HCT116 (cell line): ENCODE measurements around the gene CDH22. TPM values are rescaled to one million over a fixed set of nuclear protein-coding genes. Genes with fewer than 3 reads are reported as not detected.

Experiments
- ATAC-seq: fragments of 200-7000 bp; cut with Tn5 transposase; 2 replicates; pipeline ENCODE4 v1.9.1; 2020; ENCODE audit warnings: mild to moderate bottlenecking, moderate library complexity
- BruUV-seq: library from RNA; stranded (reverse); fragments of 400-500 nt; replicated peaks from 2 replicates; lab custom pipeline; 2021; lab: Mats Ljungman, UMichigan
- CTCF ChIA-PET: fragments of 300-600 bp; sonication (Branson Sonifier 250); formaldehyde crosslinking; loops from one replicate; lab custom pipeline; 2021; ENCODE audit warnings: antibody characterized with exemption; lab: Charles Lee
- POLR2A ChIA-PET: fragments of 300-600, 350-600 bp; sonication (Branson Sonifier 250); formaldehyde crosslinking; loops from one replicate; lab custom pipeline; 2021; ENCODE audit warnings: antibody characterized with exemption; lab: Charles Lee
- RAD21 ChIA-PET, 2 experiments: fragments of 300-600 bp; sonication (Branson Sonifier 250); formaldehyde crosslinking; loops; one replicate each; lab custom pipeline; 2023; ENCODE audit warnings: low total read pairs in 2 of 2; ENCODE audit not compliant: uncharacterized antibody in 2 of 2, unreplicated experiment in 2 of 2, low non-redundant PET in 1 of 2; lab: Charles Lee
- DNase-seq: peaks from one replicate; pipeline ENCODE4 v3.0.0-alpha.2; 2010; ENCODE audit warnings: low read depth, low spot score
- H2AFZ ChIP-seq: fragments of 200-600 bp; shearing (Covaris generic), sonication (generic); 2 replicates; pipeline ENCODE4 v1.6.1; 2017; ENCODE audit warnings: low read depth, mixed run types, mixed read lengths, antibody characterized with exemption, low read length; ENCODE audit not compliant: poor library complexity, severe bottlenecking
- H3K27ac ChIP-seq: 2 replicates; pipeline ENCODE4 v1.5.1; 2012; ENCODE audit warnings: low read depth, low read length
- H3K27me3 ChIP-seq: fragments of 200-600 bp; sonication (generic); 2 replicates; pipeline ENCODE4 v1.6.1; 2016; ENCODE audit warnings: mixed run types, low read length, mixed read lengths; ENCODE audit not compliant: insufficient read depth
- H3K36me3 ChIP-seq, 2 experiments: fragments of 200-500 bp in 1 of 2; fragments of 200-600 bp in 1 of 2; sonication (Bioruptor generic) in 1 of 2; sonication (generic) in 1 of 2; 2 replicates each; pipeline versions ENCODE4 v1.5.1 to v1.6.1; 2014 to 2016; ENCODE audit warnings: low read length in 2 of 2, inconsistent platforms in 1 of 2, mixed read lengths in 1 of 2, mixed run types in 1 of 2; ENCODE audit not compliant: insufficient read depth in 2 of 2, control insufficient read depth in 1 of 2
- H3K4me1 ChIP-seq, 2 experiments: fragments of 200-600 bp in 1 of 2; sonication (generic) in 1 of 2; 2 replicates each; pipeline versions ENCODE4 v1.5.1 to v1.6.1; 2012 to 2017; ENCODE audit warnings: low read length in 2 of 2, inconsistent platforms in 1 of 2, mild to moderate bottlenecking in 1 of 2, mixed read lengths in 1 of 2, mixed run types in 1 of 2, moderate library complexity in 1 of 2; ENCODE audit not compliant: insufficient read depth in 2 of 2, control insufficient read depth in 1 of 2
- H3K4me2 ChIP-seq: fragments of 200-600 bp; sonication (generic); 2 replicates; pipeline ENCODE4 v1.6.1; 2017; ENCODE audit warnings: mixed run types, low read length, mixed read lengths
- H3K4me3 ChIP-seq, 2 experiments: fragments of 200-600 bp in 1 of 2; sonication (generic) in 1 of 2; replicated peaks in 1 of 2; 2 replicates each; pipeline ENCODE4 v1.5.1; 2011 to 2016; ENCODE audit warnings: low read length in 2 of 2, control low read depth in 1 of 2, low read depth in 1 of 2, mild to moderate bottlenecking in 1 of 2, mixed read lengths in 1 of 2, mixed run types in 1 of 2
- H3K79me2 ChIP-seq: fragments of 200-600 bp; sonication (generic); 2 replicates; pipeline ENCODE4 v1.6.1; 2017; ENCODE audit warnings: mild to moderate bottlenecking, mixed run types, low read length, moderate library complexity, mixed read lengths; ENCODE audit not compliant: insufficient read depth
- H3K9ac ChIP-seq: fragments of 200-600 bp; sonication (generic); 2 replicates; pipeline ENCODE4 v1.6.1; 2016; ENCODE audit warnings: low read length, mixed read lengths
- H3K9me2 ChIP-seq: fragments of 200-600 bp; sonication (generic), shearing (Covaris generic); 2 replicates; pipeline ENCODE4 v1.6.1; 2017; ENCODE audit warnings: mixed run types, mild to moderate bottlenecking, moderate library complexity; ENCODE audit not compliant: insufficient read depth
- H3K9me3 ChIP-seq, 2 experiments: fragments of 200-500 bp in 1 of 2; fragments of 200-600 bp in 1 of 2; sonication (Bioruptor generic) in 1 of 2; sonication (generic) in 1 of 2; 2 replicates each; pipeline ENCODE4 v1.6.1; 2014 to 2017; ENCODE audit warnings: low read length in 2 of 2, mixed read lengths in 2 of 2, inconsistent platforms in 1 of 2, low read depth in 1 of 2, mild to moderate bottlenecking in 1 of 2, mixed run types in 1 of 2, moderate library complexity in 1 of 2; ENCODE audit not compliant: control insufficient read depth in 1 of 2, insufficient read depth in 1 of 2
- H4K20me1 ChIP-seq: fragments of 200-600 bp; sonication (generic), shearing (Covaris generic); 2 replicates; pipeline ENCODE4 v1.6.1; 2017; ENCODE audit warnings: mixed run types, mild to moderate bottlenecking, moderate library complexity; ENCODE audit not compliant: insufficient read depth
- CBX3 ChIP-seq: IDR thresholded peaks from 2 replicates; pipeline ENCODE4 v1.6.1; 2012; ENCODE audit warnings: low read depth
- EGR1 ChIP-seq: IDR thresholded peaks from 2 replicates; pipeline ENCODE4 v1.6.1; 2012; ENCODE audit warnings: low read depth
- EZH2 ChIP-seq: fragments of 200-600 bp; sonication (generic); IDR thresholded peaks from 2 replicates; pipeline ENCODE4 v1.6.1; 2017; ENCODE audit warnings: antibody characterized with exemption, mixed run types
- FOSL1 ChIP-seq: IDR thresholded peaks from 2 replicates; pipeline ENCODE4 v1.6.1; 2012; ENCODE audit warnings: low read depth
- POLR2AphosphoS5 ChIP-seq: IDR thresholded peaks from 2 replicates; pipeline ENCODE4 v1.6.1; 2011; ENCODE audit warnings: mild to moderate bottlenecking, low read depth, low read length, moderate library complexity
- SRF ChIP-seq: IDR thresholded peaks from 2 replicates; pipeline ENCODE4 v1.6.1; 2012; ENCODE audit warnings: low read depth
- ZBTB33 ChIP-seq: IDR thresholded peaks from 2 replicates; pipeline ENCODE4 v1.6.1; 2011; ENCODE audit warnings: mild to moderate bottlenecking, low read length, moderate library complexity; ENCODE audit not compliant: insufficient replicate concordance; ENCODE audit errors: extremely low read depth
- ZFX ChIP-seq: fragments of 450-650 bp; IDR thresholded peaks from 2 replicates; pipeline ENCODE4 v1.6.1; 2017
- ZNF274 ChIP-seq: fragments of 200-500 bp; sonication (Bioruptor generic); IDR thresholded peaks from 2 replicates; pipeline ENCODE4 v1.6.1; 2014; ENCODE audit warnings: mild to moderate bottlenecking, low read depth, low read length, inconsistent platforms
- intact Hi-C: fragments of 100-400 bp; cut with micrococcal nuclease; formaldehyde crosslinking; loops from 2 replicates; pipeline ENCODE4 v1.10.0; 2022
- total RNA-seq: library from RNA; stranded (reverse); gene quantifications from one replicate; pipeline ENCODE4 v1.2.1, GENCODE V29; 2021; ENCODE audit not compliant: unreplicated experiment
- TF ChIP-seq, protein P1 (sequence below): IDR thresholded peaks from 2 replicates; pipeline ENCODE4 v1.6.1; 2012

CDH22 gene
- total RNA-seq, 1 experiment from 2014 or later: 1.8 TPM

GRCh38 chr20:46203510-46203837 lies 104.8 kb downstream of the CDH22 start:
- H3K4me3 ChIP-seq: no peak overlapping the region
- DNase-seq (no peak), ATAC-seq (no peak)
- ChIA-PET RAD21 (no interaction called here), POLR2A (no interaction called here), CTCF (no interaction called here)
- no peak for TF ChIP-seq ZNF274
- TF ChIP-seq ZBTB33: no peak
- no peak for TF ChIP-seq FOSL1
- TF ChIP-seq, protein P1, sequence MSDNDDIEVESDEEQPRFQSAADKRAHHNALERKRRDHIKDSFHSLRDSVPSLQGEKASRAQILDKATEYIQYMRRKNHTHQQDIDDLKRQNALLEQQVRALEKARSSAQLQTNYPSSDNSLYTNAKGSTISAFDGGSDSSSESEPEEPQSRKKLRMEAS: no peak
- no peak for TF ChIP-seq EZH2
- TF ChIP-seq POLR2AphosphoS5: no peak
- no peak for TF ChIP-seq ZFX
- no peak for TF ChIP-seq SRF
- TF ChIP-seq CBX3: no peak
- no peak for TF ChIP-seq EGR1
- no TSS peak for BruUV-seq
- no peaks in the 10 kb centered on the region for H4K20me1 ChIP-seq
- H2AFZ ChIP-seq: no peak overlapping the region
- H3K9ac ChIP-seq: no peak overlapping the region
- no peak overlapping the region for H3K27ac ChIP-seq
- H3K4me2 ChIP-seq: no peak overlapping the region
- no peaks in the 10 kb centered on the region for H3K9me3 ChIP-seq
- intact Hi-C loops: no loop called here
- no peaks in the 10 kb centered on the region for H3K9me2 ChIP-seq
- peaks cover 51 to 72% of the 10 kb centered on the region in 2 experiments for H3K4me1 ChIP-seq
- no peaks in the 10 kb centered on the region for H3K27me3 ChIP-seq
- no peaks in the 10 kb centered on the region for H3K79me2 ChIP-seq
- H3K36me3 ChIP-seq: no peaks in the 10 kb centered on the region
